ENCODE measurements around the gene VCP. TPM values are rescaled to one million over a fixed set of nuclear protein-coding genes. Genes with fewer than 3 reads are reported as not detected.
"Not testable (repeated sequence)": the region's sequence is repeated elsewhere in the genome, so short reads cannot be mapped to it uniquely, and the experiment has no call there.

The VCP gene
- total RNA-seq, 1 donor from 2014 or later: 397 TPM

DNA sequence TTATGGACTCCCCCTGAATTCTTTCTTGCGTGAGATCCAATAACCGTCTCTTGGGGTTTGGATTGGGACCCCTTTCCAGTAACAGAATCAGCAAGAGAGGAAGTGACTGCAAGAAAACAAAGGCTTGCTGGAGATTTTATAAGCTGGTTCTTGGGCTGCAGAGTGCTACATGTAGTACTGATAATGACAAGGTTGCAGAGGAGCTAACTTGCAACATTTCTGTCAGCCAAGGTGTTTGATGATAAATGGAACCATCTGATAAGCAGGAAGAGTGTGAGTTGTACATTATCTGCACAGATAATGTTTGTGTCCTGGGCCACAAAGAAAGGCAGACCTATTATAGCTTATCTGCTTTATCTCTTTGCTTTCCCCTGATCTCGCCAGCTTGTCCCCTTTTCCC lies 45.8 kb downstream of the VCP start:
- H3K27ac Mint-ChIP-seq (ENCODE audit: unreplicated experiment): no peak overlapping the region
- peaks cover 12% of the 10 kb centered on the region for H3K9me3 Mint-ChIP-seq (ENCODE audit: unreplicated experiment)
- peaks cover 1% of the 10 kb centered on the region for H3K27me3 Mint-ChIP-seq (ENCODE audit: unreplicated experiment)
- peaks cover 8% of the 10 kb centered on the region for H3K4me1 Mint-ChIP-seq (ENCODE audit: unreplicated experiment)
- no peak overlapping the region for H3K4me3 Mint-ChIP-seq (ENCODE audit: unreplicated experiment)
- TF ChIP-seq, protein P1, sequence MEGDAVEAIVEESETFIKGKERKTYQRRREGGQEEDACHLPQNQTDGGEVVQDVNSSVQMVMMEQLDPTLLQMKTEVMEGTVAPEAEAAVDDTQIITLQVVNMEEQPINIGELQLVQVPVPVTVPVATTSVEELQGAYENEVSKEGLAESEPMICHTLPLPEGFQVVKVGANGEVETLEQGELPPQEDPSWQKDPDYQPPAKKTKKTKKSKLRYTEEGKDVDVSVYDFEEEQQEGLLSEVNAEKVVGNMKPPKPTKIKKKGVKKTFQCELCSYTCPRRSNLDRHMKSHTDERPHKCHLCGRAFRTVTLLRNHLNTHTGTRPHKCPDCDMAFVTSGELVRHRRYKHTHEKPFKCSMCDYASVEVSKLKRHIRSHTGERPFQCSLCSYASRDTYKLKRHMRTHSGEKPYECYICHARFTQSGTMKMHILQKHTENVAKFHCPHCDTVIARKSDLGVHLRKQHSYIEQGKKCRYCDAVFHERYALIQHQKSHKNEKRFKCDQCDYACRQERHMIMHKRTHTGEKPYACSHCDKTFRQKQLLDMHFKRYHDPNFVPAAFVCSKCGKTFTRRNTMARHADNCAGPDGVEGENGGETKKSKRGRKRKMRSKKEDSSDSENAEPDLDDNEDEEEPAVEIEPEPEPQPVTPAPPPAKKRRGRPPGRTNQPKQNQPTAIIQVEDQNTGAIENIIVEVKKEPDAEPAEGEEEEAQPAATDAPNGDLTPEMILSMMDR (IDR thresholded peaks at IDR 0.05; ENCODE audit: unreplicated experiment): no peak
- H3K36me3 Mint-ChIP-seq (ENCODE audit: low read depth, unreplicated experiment): peaks cover 55% of the 10 kb centered on the region
- no peak for DNase-seq (ENCODE audit: low spot score)

DNA sequence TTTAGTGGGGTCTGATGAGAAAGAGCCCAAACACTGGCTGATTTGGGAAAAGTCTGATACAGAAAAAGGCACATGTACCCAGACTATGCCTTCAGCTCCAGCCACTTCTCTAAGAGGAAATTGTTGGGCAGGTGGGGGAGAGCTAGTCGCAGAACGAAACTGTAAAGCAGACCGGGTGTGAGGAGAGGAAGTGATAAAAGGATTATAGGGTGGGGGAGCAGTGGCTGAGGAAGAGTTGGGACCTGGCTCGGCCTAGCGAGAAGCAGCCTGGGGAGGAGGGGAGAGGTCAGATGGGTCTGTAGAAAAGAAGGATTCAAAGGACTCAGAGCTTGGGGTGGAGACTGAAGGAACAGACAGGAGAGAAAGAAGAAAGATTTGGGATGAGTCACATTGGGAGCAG lies 49.0 kb downstream of the VCP start:
- H3K36me3 Mint-ChIP-seq (ENCODE audit: low read depth, unreplicated experiment): peaks cover 60% of the 10 kb centered on the region
- DNase-seq (ENCODE audit: low spot score); H3K27me3 Mint-ChIP-seq (ENCODE audit: unreplicated experiment); H3K4me1 Mint-ChIP-seq (ENCODE audit: unreplicated experiment); H3K27ac Mint-ChIP-seq (ENCODE audit: unreplicated experiment): not testable (repeated sequence)
- peaks cover 12% of the 10 kb centered on the region for H3K9me3 Mint-ChIP-seq (ENCODE audit: unreplicated experiment)
- peak overlapping the region; percentile 34 for H3K4me3 Mint-ChIP-seq (ENCODE audit: unreplicated experiment)

DNA sequence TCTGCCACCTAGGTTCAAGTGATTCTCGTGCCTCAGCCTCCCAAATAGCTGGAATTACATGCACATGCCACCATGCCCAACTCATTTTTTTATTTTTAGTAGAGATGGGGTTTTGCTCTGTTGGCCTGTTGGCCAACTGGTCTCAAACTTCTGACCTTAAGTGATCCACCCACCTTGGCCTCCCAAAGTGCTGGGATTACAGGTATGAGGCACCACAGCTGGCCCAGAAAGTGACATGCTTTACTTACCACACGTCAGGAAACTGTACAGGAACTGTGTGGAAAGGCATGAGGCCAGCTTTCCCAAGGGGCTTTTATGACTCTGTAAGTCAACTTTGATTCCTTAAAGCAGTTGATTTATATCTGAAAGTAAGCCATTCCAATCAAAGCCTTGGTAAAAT lies 57.9 kb downstream of the VCP start:
- TF ChIP-seq, protein P1 (IDR thresholded peaks at IDR 0.05; ENCODE audit: unreplicated experiment): no peak
- Mint-ChIP-seq H3K36me3 (ENCODE audit: low read depth, unreplicated experiment) (peaks cover 47% of the 10 kb centered on the region), H3K4me3 (ENCODE audit: unreplicated experiment) (no peak overlapping the region), H3K27ac (ENCODE audit: unreplicated experiment) (no peak overlapping the region), H3K9me3 (ENCODE audit: unreplicated experiment) (peaks cover 14% of the 10 kb centered on the region), H3K27me3 (ENCODE audit: unreplicated experiment) (no peaks in the 10 kb centered on the region), H3K4me1 (ENCODE audit: unreplicated experiment) (peaks cover 3% of the 10 kb centered on the region)
- no peak for DNase-seq (ENCODE audit: low spot score)

DNA sequence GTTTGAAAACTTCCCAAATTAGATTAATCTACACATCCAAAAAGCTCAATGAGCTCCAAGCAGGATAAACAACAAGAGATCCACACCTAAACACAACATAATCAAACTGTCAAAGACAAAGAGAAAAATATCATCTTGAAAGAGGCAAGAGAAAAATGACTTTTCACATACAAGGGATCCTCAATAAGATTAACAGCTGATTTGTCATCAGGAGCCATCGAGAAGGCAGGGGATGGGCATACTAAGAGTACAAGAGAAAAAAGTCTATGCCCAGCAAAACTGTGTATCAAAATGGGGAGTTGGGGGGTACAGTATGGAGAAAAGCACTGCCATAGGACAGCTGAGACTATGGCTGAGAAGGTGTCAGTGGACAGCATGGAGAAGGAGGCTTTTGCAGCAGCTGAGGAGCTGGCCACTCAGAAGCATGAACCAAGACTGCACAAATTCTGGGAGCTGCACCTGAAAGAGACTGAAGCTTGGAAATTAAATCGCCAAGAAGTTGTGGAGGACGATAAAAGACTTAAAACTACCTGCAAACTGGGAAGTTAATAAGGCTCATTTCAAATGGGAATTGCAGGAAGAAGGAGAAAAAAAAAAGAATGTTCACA lies 62.0 kb downstream of the VCP start:
- H3K36me3 Mint-ChIP-seq (ENCODE audit: low read depth, unreplicated experiment): peaks cover 50% of the 10 kb centered on the region
- TF ChIP-seq, protein P1 (IDR thresholded peaks at IDR 0.05; ENCODE audit: unreplicated experiment): no peak
- no peak for DNase-seq (ENCODE audit: low spot score)
- no peak overlapping the region for H3K27ac Mint-ChIP-seq (ENCODE audit: unreplicated experiment)
- peaks cover 8% of the 10 kb centered on the region for H3K27me3 Mint-ChIP-seq (ENCODE audit: unreplicated experiment)
- H3K9me3 Mint-ChIP-seq (ENCODE audit: unreplicated experiment): peaks cover 14% of the 10 kb centered on the region
- H3K4me1 Mint-ChIP-seq (ENCODE audit: unreplicated experiment): peaks cover 20% of the 10 kb centered on the region
- H3K4me3 Mint-ChIP-seq (ENCODE audit: unreplicated experiment): peak overlapping the region; percentile 8

Other genes starting within 250 kb of the VCP start
- 0.13 TPM for gene PHF24, start 114.3 kb downstream of the VCP start, total RNA-seq (ENCODE audit: unreplicated experiment)
- 20.4 TPM for gene DNAJB5, start 82.9 kb downstream of the VCP start, total RNA-seq (ENCODE audit: unreplicated experiment)
- 41.4 TPM for gene FANCG, start 7.3 kb upstream of the VCP start, total RNA-seq (ENCODE audit: unreplicated experiment)
- gene PIGO, start 24.0 kb upstream of the VCP start, total RNA-seq (ENCODE audit: unreplicated experiment): 20.3 TPM
- gene STOML2, start 30.5 kb upstream of the VCP start, total RNA-seq (ENCODE audit: unreplicated experiment): 108 TPM
- gene ATOSB, start 43.2 kb upstream of the VCP start, total RNA-seq (ENCODE audit: unreplicated experiment): 33.7 TPM
- gene UNC13B, start 89.4 kb upstream of the VCP start, total RNA-seq (ENCODE audit: unreplicated experiment): 39.9 TPM